Tongue (tissue), 3 donors: ENCODE results near the gene ARHGEF19. TPM values are rescaled to one million over a fixed set of nuclear protein-coding genes. Genes with fewer than 3 reads are reported as not detected.

Experiments
- DNase-seq: peaks from one replicate; pipeline ENCODE4 v3.0.0-alpha.2; 2015
- small RNA-seq: library from RNA; depleted of rRNA; stranded (forward); fragments of <200 nt; gene quantifications from one replicate; pipeline ENCODE3, GENCODE V24; 2014; ENCODE audit warnings: low replicate concordance
- total RNA-seq: library from RNA; depleted of rRNA; stranded (reverse); fragments of >200 nt; gene quantifications from one replicate; pipeline ENCODE4 v1.2.3, GENCODE V29; 2014

ARHGEF19 gene
- total RNA-seq, 1 donor from 2014 or later, result 27.6 TPM

- no peak for DNase-seq
Measured at GRCh38 chr1:16149146-16149545, 63.3 kb downstream of the ARHGEF19 start.

- DNase-seq, result no peak
Measured at GRCh38 chr1:16148329-16149092, 63.9 kb downstream of the ARHGEF19 start.

Small RNA genes within 50 kb of the gene (small RNA-seq; reads per million reads assigned to genes)
- gene MT1XP1, result not detected

Other genes with a start within 250 kb of the ARHGEF19 start
- 22.7 TPM for gene ZBTB17, start 236.6 kb downstream of the ARHGEF19 start, total RNA-seq
- not detected for gene SRARP, start 208.4 kb downstream of the ARHGEF19 start, total RNA-seq
- 93.7 TPM for gene HSPB7, start 194.6 kb downstream of the ARHGEF19 start, total RNA-seq
- gene CLCNKA, start 190.6 kb downstream of the ARHGEF19 start, total RNA-seq, result 0.41 TPM
- gene CLCNKB, start 168.9 kb downstream of the ARHGEF19 start, total RNA-seq, result 0.41 TPM
- 0.72 TPM for gene FAM131C, start 139.0 kb downstream of the ARHGEF19 start, total RNA-seq
- 62.2 TPM for gene EPHA2, start 56.6 kb downstream of the ARHGEF19 start, total RNA-seq
- gene CPLANE2, start 24.5 kb upstream of the ARHGEF19 start, total RNA-seq, result 3.0 TPM
- 19.9 TPM for gene FBXO42, start 139.8 kb upstream of the ARHGEF19 start, total RNA-seq
- 24.1 TPM for gene SZRD1, start 154.6 kb upstream of the ARHGEF19 start, total RNA-seq
- not detected for gene SPATA21, start 224.8 kb upstream of the ARHGEF19 start, total RNA-seq
- 41.2 TPM for gene NECAP2, start 228.1 kb upstream of the ARHGEF19 start, total RNA-seq